ENCODE results near the gene DTYMK. TPM values are rescaled to one million over a fixed set of nuclear protein-coding genes. Genes with fewer than 3 reads are reported as not detected.
A peak's percentile ranks its signal among the peaks of the same experiment; 100 is the strongest.

DTYMK gene
- polyA plus RNA-seq, 1 donor = 25.5 TPM

DNA sequence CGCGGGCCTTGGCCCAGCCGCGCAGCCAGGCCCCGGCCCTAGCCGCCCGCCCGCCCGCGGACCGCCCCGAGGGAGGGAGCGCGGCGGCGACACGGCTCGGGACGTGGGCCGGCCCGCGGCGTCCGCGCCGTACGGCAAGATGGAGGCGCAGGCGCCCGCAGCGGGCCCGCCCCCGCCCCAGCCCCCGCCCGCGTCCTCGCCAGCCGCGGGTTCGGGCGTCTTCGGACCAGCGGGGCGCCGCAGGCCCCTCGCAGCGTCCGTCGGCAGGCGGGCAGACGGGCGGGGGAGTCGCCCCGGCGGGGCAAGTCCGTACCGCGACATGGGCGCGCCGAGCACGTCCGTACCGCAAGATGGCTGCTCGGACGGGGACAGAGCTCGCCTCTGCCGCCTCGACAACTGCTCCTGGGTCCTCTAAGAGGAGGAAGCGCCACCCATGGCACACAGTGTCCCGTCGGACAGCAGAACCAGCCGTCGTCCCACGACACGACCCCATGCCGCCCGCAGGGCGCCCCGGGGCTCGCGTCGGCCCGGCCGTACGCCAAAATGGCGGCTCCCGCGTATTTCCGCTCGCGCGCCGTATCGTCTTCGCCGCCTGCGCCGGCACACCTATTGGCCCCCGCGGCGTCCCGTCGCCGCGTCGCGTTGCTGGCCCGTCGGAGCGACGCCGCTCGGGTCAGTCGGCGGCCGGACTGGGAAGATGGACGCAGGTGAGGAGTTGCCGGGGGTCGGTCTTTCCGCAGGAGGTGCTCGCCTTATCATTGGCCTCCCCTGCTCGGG is 49.4 kb downstream of the DTYMK start, which contains the start of the genes ATG4B and THAP4:
TSS of gene ATG4B (plus strand) at position 676 of the 777 bp plus-strand sequence. CDS start at position 698, 22 bp downstream.
TSS of gene THAP4 (minus strand) at position 141 of the 777 bp plus-strand sequence. CDS start 141 bp downstream, outside the sequence.
- WGBS (ENCODE audit: insufficient coverage, low lambda C conversion rate) = no CpG with 5 or more reads among the region's 123 CpGs
- H3K4me3 ChIP-seq (ENCODE audit: low read length) = peak within 1 kb of the TSS; percentile 97
- H3K27ac ChIP-seq (ENCODE audit: low read length) = peak within 1 kb of the TSS; percentile 98
- peak; percentile 88 to 94 for DNase-seq
- H3K36me3 ChIP-seq (ENCODE audit: control insufficient read depth, insufficient read depth, low read length) = peaks cover 22% of the 10 kb centered on the region
- H3K9me3 ChIP-seq (ENCODE audit: control insufficient read depth, low read depth, low read length) = peaks cover 11% of the 10 kb centered on the region
- no peaks in the 10 kb centered on the region for H3K27me3 ChIP-seq (ENCODE audit: control insufficient read depth, insufficient read depth, low read length)
- peaks cover 16% of the 10 kb centered on the region for H3K4me1 ChIP-seq (ENCODE audit: control insufficient read depth, insufficient read depth, low read length)

DNA sequence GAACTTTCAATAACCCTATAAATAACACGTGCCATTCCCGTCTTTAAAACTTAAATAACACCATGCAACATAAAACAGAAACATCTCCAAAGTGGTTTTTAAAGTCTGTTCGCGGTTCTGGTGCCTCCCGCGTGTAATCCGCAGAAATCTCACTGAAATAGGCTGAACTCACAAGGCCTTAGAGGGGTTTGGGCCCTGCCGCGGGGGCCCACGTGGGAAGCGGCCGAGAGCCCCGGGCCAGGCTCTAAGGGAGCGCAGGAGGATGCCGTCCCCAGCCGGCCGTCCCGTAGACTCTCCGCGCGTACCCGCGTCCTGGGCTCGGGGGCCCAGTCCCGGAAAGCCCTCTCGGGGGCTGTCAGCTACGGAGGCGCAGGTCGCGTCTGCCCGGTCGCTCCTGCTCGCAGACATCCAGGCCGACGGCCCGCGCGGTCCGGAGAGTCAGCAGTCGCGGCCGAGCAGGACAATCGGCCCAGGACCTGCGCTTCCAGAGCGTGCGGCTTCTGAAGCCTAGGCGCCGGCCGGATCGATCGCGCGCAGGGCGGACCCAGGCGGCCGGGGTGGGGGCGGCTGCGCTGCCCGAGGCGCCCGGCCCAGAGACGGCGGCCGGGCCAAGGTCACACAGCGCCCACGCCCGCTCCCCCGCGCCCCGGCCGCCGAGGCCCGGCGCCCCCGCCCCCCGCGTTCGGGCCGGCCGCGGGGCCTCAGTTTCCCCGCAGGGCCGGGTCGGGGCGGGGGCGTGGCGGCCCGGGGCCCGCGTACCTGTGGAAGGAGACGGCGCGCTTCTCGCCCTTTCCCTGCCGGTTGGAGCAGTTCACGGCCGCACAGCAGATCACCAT is 50.2 kb downstream of the DTYMK start:
- H3K36me3 ChIP-seq (ENCODE audit: control insufficient read depth, insufficient read depth, low read length) = peaks cover 26% of the 10 kb centered on the region
- peak; percentile 15 to 64 for DNase-seq

DNA sequence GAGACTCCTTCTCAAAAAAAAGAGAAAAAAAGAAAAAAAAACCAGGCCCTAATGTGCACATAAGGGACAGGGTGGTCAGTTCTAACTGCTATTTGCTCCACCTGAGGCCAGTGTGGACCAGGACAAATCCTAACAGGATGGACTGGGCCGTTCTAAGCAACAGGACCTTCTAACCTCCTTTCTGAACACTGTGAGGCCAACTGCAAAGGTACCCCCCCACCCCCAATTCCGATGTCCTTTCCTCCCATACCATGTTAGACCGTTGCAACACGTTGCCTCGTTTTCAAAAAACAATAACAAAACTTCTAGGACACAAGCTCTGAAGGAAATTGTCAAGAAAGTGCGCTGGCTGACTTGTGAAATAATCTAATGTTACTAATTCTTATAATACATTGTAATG is 50.9 kb downstream of the DTYMK start:
- DNase-seq = peak in 1 of 2 donors; percentile 15
- Histone ChIP-seq H3K4me3 (ENCODE audit: low read length) (peak overlapping the region; percentile 85), H3K36me3 (ENCODE audit: control insufficient read depth, insufficient read depth, low read length) (peaks cover 29% of the 10 kb centered on the region), H3K27ac (ENCODE audit: low read length) (peak overlapping the region; percentile 70), H3K9me3 (ENCODE audit: control insufficient read depth, low read depth, low read length) (peaks cover 11% of the 10 kb centered on the region), H3K4me1 (ENCODE audit: control insufficient read depth, insufficient read depth, low read length) (peaks cover 16% of the 10 kb centered on the region), H3K27me3 (ENCODE audit: control insufficient read depth, insufficient read depth, low read length) (no peaks in the 10 kb centered on the region)
- 13% methylated on average over 4 of the region's 6 CpGs for WGBS (ENCODE audit: insufficient coverage, low lambda C conversion rate)

More for the DNA sequence above, 50.2 kb downstream of the DTYMK start:
- peak overlapping the region; percentile 70 for H3K27ac ChIP-seq (ENCODE audit: low read length)
- H3K27me3 ChIP-seq (ENCODE audit: control insufficient read depth, insufficient read depth, low read length) = no peaks in the 10 kb centered on the region
- H3K4me3 ChIP-seq (ENCODE audit: low read length) = peak overlapping the region; percentile 85
- peaks cover 16% of the 10 kb centered on the region for H3K4me1 ChIP-seq (ENCODE audit: control insufficient read depth, insufficient read depth, low read length)
- peaks cover 11% of the 10 kb centered on the region for H3K9me3 ChIP-seq (ENCODE audit: control insufficient read depth, low read depth, low read length)
- no CpG with 5 or more reads among the region's 97 CpGs for WGBS (ENCODE audit: insufficient coverage, low lambda C conversion rate)

DNA sequence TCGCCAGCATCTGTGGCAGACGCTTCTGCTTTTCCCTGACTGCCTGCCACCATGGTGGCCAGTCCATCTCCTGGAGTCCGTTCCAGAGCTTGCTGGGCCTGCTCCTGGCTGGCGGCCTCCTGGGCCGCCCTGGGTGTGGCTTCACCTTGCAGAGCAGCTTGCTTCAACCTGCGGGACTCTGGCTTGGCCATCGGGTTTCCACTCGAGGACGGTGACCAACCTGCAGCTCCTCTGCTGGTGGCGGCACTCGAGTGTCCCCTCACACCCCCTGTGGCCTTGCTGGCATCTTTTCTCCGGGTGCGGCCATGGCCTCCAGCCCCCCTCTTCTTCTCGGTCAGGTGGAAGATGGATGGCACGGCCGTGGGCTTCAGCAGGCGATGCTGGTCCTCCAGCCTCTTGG is 53.1 kb downstream of the DTYMK start:
- Histone ChIP-seq H3K36me3 (ENCODE audit: control insufficient read depth, insufficient read depth, low read length) (peaks cover 35% of the 10 kb centered on the region), H3K27me3 (ENCODE audit: control insufficient read depth, insufficient read depth, low read length) (no peaks in the 10 kb centered on the region), H3K4me1 (ENCODE audit: control insufficient read depth, insufficient read depth, low read length) (peaks cover 11% of the 10 kb centered on the region), H3K9me3 (ENCODE audit: control insufficient read depth, low read depth, low read length) (no peaks in the 10 kb centered on the region), H3K27ac (ENCODE audit: low read length) (no peak overlapping the region), H3K4me3 (ENCODE audit: low read length) (no peak overlapping the region)
- no CpG with 5 or more reads among the region's 17 CpGs for WGBS (ENCODE audit: insufficient coverage, low lambda C conversion rate)
- no peak for DNase-seq

DNA sequence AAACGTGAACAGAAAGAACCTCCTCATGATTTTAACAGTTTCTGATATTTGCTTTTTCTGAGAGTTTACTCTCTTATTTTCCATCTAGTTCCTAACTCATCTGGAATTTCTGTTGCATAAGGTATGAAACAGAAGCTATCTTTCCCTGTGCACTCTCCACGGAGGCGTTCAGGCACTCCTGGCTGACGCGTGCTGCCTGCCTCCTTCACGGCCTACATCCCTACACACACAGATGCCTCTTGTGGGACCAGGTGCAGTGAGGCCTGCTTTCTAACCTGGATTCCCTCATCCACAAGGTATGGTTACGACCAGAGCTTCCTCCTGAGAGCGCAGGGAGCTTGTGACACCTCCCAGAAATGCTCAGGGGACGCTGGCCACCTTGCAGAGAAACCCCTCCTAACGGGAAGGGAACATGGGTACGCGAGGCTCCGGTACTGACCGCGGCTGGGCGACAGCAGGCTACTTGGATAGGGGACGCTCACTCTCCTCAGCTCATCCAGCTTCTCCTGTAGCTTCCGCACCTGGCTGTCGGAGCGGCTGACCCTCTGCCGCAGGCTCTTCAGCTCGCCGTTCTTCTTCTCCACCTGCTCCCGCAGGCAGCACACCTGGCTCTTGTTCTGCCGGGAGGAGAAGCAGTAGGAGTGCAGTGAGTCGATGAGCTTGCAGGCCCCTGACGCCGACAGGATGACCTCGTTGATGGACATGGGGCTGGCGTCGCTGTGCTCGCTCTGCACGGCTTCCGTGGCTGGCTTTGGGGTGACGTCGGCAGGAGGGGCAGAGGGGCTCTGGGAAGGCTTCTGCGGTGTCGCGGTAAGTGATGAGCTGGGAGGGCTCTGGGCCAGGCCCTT is 53.9 kb downstream of the DTYMK start:
- peaks cover 41% of the 10 kb centered on the region for H3K36me3 ChIP-seq (ENCODE audit: control insufficient read depth, insufficient read depth, low read length)
- 71% methylated on average over 1 of the region's 39 CpGs for WGBS (ENCODE audit: insufficient coverage, low lambda C conversion rate)
- no peak for DNase-seq
- H3K27ac ChIP-seq (ENCODE audit: low read length) = no peak overlapping the region
- no peaks in the 10 kb centered on the region for H3K27me3 ChIP-seq (ENCODE audit: control insufficient read depth, insufficient read depth, low read length)
- no peaks in the 10 kb centered on the region for H3K9me3 ChIP-seq (ENCODE audit: control insufficient read depth, low read depth, low read length)
- no peak overlapping the region for H3K4me3 ChIP-seq (ENCODE audit: low read length)
- peaks cover 11% of the 10 kb centered on the region for H3K4me1 ChIP-seq (ENCODE audit: control insufficient read depth, insufficient read depth, low read length)

DNA sequence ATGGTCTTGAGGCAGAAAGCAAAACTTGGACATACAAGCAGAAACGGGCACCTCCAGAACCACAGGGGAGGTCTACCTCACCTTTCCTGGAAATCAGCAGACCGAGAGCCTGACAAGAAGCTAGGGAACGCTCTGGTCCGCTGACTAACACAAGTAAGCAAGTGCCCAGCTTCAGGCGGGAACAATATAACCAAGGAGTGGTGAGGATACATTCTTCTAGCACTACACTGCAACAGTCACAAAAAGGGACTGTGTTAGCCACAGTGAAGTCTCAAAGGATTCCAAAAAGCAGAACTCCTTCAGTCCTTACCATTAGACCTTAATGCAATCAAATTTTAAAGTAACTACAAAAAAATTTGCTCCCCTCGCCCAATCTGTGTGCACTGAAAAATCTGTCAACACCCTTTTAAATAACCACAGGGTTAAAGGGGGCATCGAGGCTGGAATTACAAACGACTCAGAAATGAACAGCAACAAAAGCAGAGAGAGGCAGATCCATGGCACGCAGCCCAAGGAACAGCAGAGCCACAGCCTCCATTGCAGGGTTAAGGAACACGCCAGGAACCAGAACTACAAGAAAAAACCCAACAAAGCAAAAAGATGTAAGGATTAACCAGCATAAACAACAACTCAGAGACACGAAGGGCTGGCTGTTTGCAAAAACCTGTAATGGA is 56.7 kb downstream of the DTYMK start:
- Histone ChIP-seq H3K27me3 (ENCODE audit: control insufficient read depth, insufficient read depth, low read length) (no peaks in the 10 kb centered on the region), H3K4me1 (ENCODE audit: control insufficient read depth, insufficient read depth, low read length) (peaks cover under 1% of the 10 kb centered on the region), H3K36me3 (ENCODE audit: control insufficient read depth, insufficient read depth, low read length) (peaks cover 43% of the 10 kb centered on the region), H3K27ac (ENCODE audit: low read length) (no peak overlapping the region), H3K9me3 (ENCODE audit: control insufficient read depth, low read depth, low read length) (no peaks in the 10 kb centered on the region), H3K4me3 (ENCODE audit: low read length) (no peak overlapping the region)
- no peak for DNase-seq
- WGBS (ENCODE audit: insufficient coverage, low lambda C conversion rate) = 100% methylated on average over 1 of the region's 11 CpGs

DNA sequence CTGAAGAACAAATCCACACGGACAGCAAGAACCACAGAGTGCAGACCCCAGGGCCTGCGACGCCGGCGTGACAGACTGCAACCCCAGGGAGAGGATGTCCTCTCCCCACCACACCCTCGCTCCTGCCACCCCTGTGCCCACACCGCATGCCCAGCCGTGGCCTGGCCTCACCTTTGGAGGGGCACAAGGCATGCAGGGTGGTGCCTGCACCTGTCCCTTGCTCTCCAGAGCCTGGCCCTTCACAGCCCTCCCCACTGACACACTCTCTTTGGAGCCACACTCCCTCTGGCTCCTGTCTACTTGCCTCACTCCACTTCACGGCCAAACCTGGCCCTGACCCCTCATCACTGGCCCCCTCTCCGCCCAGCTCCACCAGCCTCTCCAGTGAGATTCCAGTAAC is 58.9 kb downstream of the DTYMK start:
- H3K4me3 ChIP-seq (ENCODE audit: low read length) = no peak overlapping the region
- DNase-seq = no peak
- peaks cover 36% of the 10 kb centered on the region for H3K36me3 ChIP-seq (ENCODE audit: control insufficient read depth, insufficient read depth, low read length)
- WGBS (ENCODE audit: insufficient coverage, low lambda C conversion rate) = no CpG with 5 or more reads among the region's 10 CpGs
- H3K9me3 ChIP-seq (ENCODE audit: control insufficient read depth, low read depth, low read length) = no peaks in the 10 kb centered on the region
- no peaks in the 10 kb centered on the region for H3K27me3 ChIP-seq (ENCODE audit: control insufficient read depth, insufficient read depth, low read length)
- H3K4me1 ChIP-seq (ENCODE audit: control insufficient read depth, insufficient read depth, low read length) = no peaks in the 10 kb centered on the region
- no peak overlapping the region for H3K27ac ChIP-seq (ENCODE audit: low read length)

Other genes starting within 250 kb of the DTYMK start
- gene STK25, start 178.2 kb downstream of the DTYMK start, polyA plus RNA-seq = 135 TPM
- 8.8 TPM for gene BOK, start 128.1 kb downstream of the DTYMK start, polyA plus RNA-seq
- 35.7 TPM for gene THAP4, start 49.7 kb downstream of the DTYMK start, polyA plus RNA-seq
- gene ATG4B, start 49.1 kb downstream of the DTYMK start, polyA plus RNA-seq = 79.8 TPM
- gene ING5, start 15.2 kb upstream of the DTYMK start, polyA plus RNA-seq = 44.2 TPM
- gene D2HGDH, start 47.8 kb upstream of the DTYMK start, polyA plus RNA-seq = 47.1 TPM
- 0.31 TPM for gene GAL3ST2, start 90.0 kb upstream of the DTYMK start, polyA plus RNA-seq
- 0.67 TPM for gene NEU4, start 122.4 kb upstream of the DTYMK start, polyA plus RNA-seq
- gene PDCD1, start 172.1 kb upstream of the DTYMK start, polyA plus RNA-seq = 0.31 TPM
- 0.07 TPM for gene RTP5, start 182.9 kb upstream of the DTYMK start, polyA plus RNA-seq